Fibroblast of skin of right quadriceps (primary cell): ENCODE results near the gene SLC2A4RG.
A peak's percentile ranks its signal among the peaks of the same experiment; 100 is the strongest.

Experiments
- DNase-seq: peaks from one replicate; pipeline ENCODE4 v3.0.0-alpha.2; 2013

SLC2A4RG gene

DNA sequence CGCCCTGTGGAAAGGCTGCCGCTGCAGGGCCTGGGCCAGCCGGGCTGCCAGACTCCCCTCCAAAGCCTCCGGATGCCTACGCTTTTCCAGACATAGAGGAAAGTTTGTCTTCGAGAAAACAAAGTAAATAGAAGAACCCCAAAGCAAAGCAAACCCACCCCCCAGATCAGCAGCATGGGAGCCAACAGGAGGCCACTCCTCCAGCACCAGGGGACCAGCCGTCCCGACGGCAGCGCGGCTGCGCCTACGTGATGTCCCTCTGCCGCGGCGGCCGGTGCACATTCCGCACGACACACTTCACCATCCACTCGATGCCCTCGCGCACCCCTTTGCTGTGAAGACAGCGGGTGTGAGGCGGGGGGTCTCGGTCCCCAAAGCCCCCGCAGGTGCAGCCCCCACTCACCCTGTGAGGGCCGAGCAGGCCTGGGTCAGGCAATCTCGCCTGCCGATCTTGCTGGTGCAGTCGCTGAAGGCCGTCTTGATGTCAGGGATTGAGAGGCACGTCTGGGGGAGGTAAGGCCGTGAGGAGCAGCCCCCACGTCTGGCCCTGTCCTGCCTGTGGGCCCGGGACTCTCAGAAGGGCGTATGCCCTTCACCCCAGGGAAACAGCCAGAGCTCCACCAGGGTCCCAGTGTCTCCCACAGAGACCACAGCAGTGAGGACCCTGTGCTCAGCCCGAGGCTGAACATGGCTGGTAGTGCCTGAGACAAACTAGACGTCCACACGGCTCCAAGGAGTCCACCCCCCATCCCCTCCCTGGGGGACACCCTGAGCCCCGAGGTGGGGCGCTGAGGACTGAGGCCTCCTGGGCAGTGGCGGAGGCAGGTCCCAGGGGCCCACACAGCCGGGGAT, 39.2 kb upstream of the SLC2A4RG start:
- no peak for DNase-seq

DNA sequence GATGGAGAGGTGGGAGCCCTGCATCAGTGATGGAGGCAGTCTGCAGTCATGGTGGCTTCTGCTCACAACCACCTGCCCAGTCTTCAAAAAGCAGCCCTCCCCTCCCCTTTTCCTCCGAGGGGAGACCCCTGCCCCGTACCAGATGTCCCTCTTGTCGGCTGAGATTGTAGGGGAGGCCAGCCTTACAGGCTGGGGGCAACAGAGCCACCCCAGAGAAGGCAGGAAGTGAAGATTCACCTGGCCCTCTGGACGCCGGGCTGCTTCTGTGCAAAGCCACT, 38.6 kb upstream of the SLC2A4RG start:
- DNase-seq, result no peak

DNA sequence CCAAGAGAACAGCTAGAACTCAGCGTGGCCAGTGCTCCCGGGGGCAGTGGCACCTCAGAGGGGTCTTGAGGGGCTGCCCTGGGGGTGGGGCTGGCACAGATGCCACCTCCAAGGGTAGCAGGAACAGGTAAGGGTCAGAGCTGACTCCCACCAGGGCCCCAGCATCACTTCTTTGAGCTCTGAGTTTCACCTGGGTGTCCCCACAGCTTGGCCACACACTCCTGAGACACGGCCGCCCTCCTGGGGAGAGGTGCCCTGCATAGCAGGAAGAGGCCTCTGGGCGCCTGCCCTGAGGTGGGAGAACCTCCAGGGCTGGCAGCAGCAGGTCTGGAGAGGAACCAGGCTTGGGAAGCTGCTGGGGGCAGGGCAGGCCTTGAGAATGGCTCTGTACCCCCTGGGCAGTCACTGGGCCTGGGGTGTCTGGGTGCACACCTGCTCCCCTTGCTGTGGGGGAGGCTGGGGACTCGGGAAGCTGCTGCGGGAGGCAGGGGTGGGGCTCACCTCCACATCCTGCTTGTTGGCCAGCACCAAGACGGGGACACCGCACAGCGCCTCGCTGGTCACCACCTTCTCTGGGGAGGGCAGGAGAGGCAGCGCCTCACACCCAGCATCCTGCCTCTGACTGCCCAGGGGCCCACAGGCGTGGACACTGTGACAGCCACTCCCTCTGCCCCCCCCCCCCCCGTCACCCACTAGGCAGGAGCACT, 38.1 kb upstream of the SLC2A4RG start:
- no peak for DNase-seq

DNA sequence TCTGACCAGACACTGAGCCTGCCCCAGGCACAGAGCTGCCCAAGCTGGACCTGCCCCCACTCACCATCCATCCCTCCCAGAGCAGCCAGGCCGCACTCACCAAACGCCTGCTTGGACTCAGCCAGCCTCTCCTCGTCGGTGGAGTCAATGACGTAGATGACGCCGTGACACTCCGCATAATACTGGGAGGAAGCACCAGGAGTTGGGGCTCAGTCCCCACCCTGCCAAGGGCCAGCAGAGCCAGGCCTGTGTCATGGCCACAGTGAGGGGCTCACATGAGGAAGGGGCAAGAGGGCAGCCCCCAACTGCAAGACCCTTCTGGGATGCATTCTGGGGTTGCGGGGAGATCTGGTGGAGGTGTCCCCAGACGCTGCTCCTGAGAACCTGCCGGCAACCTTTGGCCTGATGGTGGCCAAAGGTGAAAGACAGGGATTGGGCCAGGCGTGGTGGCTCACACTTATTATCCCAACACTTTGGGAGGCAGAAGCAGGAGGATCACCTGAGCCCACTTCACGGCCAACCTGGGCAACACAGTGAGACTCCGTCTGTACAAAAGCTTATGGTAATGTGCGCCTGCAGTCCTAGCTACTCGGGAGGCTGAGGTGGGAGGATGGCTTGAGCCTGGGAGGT, 37.4 kb upstream of the SLC2A4RG start:
- no peak for DNase-seq

DNA sequence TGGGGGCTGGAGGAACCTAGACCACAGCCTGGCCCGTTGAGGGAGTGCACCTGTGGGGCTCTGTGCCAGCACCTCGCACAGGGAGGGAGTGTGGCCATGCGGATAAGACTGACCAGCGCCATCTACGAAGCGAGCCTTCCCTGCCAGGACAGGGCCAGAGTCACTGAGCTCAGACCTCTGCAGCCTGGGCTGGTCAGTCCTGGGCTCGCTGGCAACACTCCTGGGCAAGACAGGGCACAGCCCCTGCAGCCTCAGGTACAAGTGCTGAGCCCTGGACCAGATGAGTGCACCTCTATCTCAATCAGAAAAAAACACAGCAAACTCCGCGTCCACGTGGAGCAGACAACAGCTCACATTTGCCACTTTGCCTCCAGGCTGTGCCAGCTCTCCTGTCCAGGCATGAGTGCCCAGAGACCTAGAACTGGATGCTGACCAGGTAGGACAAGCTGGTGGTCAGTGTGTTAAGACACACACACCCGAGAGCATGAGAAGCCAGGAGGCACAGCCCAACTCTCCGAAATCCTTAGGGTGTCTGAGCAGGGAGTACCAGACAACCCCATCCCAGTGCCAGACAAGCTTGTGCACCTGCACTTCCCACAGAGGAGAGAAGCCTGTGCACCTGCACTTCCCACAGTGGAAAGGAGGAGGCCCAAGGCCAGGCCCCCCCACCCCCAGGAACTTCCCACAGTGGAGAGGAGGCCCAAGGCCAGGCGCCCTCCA, 36.7 kb upstream of the SLC2A4RG start:
- DNase-seq, result no peak

DNA sequence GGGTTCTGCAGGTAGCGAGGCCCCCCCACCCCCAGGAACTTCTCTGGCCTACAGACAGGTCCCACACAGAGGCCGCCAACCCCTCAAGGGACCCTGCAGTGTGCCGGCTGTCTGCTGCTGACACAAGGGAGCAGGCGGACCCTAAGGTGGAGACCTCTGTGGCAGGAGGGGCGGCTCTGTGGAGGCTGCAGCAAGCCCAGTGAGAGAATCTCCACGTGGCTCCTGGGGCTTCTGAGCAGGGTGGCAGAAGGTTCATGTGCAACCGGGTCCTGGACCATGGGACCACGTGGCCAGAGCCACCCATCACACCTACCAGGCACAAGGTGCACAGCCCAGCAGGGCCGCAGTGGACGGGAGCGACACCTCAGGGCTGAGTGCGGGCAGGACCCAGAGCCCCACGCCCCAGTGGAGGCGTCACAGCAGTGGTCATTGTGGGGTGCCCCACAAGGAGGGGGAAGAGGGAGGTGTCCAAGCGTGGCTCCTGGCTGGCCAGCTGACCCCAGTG, 36.1 kb upstream of the SLC2A4RG start:
- DNase-seq, result no peak

DNA sequence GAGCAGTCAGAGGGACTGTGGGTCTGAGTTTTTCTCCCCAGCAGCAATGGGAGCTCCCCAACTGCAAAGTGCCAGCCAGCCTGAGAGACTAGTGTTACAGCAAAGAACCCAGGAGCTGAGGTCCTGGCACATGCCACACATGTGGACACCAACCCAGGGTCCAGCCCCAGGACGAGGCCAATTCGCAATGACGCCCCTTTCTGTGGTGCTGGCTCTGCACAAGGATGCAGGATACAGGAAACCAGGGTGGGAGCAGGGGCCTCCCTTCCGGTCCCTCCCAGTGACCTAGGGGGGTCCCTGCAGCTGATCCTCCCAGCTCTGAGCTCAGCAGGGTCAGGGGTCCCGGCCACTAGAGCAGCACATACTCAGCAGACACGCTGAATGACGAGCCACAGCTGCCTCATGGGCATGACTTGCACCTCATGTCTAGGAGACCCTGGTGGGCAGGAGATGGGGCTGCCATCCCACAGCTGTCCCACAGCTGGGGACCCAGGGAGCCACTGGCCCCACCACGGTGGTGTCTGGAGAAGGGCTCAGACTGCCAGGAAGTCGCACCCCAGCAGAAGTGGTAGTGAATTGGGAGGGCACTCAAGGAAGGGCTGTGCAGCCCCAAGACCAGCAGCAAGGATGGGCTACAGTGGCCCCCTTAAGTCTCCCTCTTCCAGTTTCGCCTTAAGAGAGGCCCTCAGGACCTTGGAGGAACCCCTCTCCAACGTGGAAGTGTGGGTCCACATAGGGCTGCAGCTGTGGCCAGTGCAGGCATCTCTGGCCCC, 35.4 kb upstream of the SLC2A4RG start:
- DNase-seq, result no peak

DNA sequence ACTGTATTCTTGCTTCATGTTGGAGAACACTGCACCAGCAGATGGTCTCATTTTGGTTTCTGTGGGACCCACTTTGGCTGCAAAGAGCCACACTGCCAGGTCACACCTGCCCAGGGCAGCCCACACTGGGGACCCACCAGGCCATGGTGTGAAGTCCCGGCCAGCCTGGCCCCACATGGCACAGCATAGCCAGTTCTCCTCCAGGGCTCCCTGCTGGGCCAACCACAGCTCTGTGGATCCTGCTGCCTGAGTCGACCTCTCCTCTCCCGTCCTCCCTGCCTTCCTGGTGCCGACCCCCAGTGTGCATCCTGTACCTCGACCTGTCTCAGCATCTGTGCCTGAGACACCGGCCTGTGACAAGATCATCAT, 34.8 kb upstream of the SLC2A4RG start:
- DNase-seq, result no peak

DNA sequence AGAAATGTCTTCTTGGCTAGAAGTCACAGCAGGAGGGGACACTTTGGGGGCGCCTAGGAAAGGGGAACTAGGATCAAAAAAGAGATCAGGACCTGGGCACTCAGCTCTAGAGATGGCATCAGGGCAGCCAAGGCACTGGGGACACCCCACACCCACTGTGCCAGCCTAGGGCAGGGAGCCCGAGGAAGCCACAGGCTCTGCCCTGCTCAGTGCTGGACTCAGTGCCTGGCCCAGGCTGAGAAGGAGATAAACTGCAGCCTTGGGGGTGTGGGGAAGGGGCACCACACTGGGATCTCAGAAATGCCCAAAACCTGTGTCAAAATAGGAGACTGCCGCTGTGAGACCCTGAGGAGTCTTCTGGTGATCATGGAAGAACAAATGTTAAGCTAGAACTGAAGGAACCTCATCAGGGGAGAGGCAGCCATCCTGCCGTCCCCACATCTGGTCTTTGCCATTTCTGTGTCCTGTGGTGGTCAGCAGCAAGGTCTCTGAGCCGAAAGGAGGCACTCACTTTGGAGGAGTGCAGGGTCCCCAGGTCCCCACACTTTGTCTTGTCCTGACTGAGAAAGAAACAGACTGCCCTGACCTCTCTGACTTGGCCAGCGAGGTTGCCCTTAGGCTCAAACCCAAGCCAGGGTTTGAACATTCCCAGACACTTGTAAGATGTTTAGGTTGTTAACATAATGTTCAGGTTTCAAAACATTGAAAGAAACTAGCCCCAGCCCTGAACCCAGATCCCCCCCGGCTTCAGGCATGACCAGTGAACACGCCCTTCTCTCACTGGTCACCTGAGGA, 34.1 kb upstream of the SLC2A4RG start:
- no peak for DNase-seq

DNA sequence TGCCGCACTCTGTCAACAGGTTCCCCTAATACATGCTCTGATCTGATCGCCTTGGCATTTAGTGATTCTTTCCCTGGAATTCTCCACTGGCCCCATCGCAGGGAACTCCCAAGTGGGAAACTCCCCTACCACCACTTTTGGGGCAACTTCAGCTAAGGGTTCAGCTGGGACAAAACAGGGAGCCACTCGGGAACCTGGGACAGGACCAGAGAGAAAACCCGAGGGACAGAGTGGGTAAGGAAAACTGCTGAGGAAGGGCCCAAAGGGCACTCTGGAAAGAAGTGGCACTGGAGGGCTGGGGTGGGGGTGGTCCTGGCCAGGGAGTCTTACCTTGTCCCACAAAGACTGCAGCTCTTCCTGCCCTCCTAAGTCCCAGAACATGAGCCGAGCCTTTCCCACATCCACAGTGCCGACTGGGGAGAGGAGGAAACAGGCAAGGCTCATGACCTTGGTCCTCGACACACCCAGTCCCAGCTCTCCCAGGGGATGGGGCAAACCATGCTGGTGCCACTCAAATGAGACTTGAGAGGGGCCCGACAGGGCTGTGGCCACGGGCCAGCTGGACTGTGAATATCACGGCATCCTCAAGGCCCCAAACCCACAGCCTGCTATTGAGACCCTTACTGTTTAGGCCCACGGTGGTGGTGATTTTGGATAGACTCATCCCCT, 33.4 kb upstream of the SLC2A4RG start:
- DNase-seq, result no peak

DNA sequence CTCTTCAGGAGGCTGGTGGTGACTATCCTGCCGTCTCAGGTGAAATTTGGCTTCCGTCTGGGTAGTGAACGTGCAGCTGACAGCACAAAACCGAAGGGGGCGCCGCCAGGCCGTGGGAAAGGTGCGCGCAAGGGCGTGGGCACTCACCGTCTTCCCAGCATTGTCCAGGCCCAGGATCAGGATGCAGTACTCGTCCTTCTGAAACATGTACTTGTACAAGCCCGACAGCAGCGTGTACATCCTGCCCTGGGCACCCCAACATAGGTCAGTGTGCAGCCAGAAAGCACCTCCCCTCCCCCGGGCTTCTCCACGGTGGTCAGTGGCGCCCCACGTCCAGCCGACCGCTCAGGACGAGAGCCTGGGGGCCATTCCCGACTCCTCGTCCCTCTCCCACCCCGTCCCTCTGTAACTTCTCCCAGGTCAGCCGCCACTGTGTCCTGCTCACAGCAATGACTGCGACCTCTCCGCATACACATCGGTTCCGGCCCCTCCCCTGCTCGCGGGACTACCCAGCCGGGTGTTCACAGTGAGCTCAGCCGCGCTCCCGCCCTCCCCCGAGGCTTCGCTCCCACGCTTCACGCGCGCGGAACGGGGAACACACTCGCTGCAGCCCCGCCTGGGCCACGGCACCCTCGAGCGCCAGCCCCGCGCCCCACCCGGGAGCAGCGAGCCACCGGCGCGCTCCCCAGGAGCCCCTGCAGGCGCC, 32.6 kb upstream of the SLC2A4RG start:
- no peak for DNase-seq

DNA sequence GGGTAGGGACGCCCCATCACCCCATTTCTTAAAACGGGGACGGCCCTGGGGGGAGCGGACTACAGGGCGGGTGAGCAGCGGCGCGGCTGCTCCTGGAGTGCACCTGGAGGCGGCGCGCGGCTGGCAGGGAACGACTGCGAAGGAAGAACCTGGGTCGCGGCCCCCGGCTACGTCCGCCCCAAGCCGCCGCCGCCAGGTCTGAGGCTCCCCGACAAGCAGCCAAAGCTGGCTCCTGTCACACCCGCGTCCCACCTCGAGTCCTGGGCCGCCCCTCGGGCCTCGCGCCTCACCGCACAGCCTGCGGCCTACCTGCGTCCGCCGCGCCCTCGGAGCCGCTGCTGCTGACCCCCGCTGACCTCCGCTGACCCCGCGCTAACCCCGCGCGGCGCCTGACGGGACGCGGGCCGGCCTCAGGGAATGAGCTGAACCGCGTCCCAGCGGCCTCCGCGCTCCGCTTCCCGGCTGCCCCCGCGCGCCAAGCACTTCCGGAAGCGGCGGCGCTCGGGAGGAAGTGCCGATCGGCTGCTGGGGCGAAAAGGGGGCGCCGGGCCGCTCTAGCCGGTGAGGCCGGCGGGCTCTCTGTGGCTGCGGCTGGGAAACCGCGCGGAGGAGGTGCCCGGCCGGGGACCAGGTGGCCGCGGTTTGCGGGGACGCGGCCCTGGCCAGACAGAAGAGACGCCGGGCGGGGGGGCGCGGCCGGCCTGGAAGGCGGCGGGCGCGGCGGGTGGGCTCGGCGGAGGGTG, 31.8 kb upstream of the SLC2A4RG start, which contains the start of the genes ARFRP1 and ZGPAT:
Gene ARFRP1, minus strand, starts transcription at position 419 of the 743 bp plus-strand sequence. CDS start 885 bp downstream, outside the sequence.
Gene ZGPAT, plus strand, starts transcription at position 482 of the 743 bp plus-strand sequence. CDS start 542 bp downstream, outside the sequence.
- peak; percentile 77 for DNase-seq

DNA sequence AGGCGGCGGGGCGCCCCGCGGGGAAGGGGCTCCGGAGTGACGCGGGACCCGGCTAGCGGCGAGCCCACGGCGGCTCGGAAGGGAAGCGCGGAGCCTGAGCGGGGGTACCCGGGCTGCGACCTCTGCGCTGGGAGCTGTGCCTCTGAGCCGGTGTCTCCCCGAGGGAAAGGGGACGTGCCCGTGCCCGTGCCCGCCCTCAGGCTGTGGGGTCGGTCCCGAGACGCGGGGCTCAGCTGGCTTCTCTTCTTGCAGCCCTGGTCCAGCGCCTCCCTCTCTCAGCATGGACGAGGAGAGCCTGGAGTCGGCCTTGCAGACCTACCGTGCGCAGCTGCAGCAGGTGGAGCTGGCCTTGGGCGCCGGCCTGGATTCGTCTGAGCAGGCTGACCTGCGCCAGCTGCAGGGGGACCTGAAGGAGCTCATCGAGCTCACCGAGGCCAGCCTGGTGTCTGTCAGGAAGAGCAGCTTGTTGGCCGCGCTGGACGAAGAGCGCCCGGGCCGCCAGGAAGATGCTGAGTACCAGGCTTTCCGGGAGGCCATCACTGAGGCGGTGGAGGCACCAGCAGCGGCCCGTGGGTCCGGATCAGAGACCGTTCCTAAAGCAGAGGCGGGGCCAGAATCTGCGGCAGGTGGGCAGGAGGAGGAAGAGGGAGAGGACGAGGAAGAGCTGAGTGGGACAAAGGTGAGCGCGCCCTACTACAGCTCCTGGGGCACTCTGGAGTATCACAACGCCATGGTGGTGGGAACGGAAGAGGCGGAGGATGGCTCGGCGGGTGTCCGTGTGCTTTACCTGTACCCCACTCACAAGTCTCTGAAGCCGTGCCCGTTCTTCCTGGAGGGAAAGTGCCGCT, 31.1 kb upstream of the SLC2A4RG start:
- DNase-seq, result no peak

DNA sequence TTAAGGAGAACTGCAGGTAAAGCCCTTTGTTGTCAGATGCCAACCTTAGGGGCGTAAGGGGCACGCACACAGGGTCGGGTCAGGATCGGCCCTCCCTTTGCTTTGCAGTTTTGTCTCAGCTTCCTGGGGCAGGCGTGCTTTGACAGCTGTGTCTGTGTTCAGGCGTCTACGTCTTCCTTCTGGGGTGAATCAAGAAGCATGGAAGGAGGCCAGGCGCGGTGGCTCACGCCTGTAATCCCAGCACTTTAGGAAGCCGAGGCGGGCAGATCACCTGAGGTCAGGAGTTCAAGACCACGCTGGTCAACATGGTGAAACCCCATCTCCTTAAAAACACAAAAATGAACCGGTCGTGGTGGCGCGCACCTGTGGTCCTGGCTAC, 30.4 kb upstream of the SLC2A4RG start:
- DNase-seq, result no peak

DNA sequence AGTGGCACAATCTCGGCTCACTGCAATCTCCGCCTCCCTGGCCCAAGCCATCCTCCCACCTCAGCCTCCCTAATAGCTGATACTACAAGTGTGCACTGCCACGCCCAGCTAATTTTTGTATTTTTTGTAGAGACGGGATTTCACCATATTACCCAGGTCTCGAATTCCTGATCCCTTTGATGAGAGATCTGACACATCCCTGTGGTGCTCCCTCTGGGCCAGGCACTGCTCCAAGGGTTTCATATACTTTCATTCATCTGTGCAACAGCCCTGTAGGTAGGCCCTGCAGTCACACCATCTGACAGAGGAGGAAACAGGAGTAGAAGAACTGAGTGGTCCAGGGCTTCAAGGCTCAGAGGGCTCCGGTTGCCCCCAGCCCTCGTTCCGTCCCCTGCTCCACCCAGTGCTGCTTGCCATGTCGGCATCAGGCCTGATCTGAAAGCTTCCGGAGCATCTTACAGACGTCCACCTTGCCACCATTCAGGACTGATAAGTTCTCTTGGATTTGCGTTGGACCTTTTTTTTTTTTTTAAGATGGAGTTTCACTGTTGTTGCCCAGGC, 28.4 kb upstream of the SLC2A4RG start:
- DNase-seq, result no peak

DNA sequence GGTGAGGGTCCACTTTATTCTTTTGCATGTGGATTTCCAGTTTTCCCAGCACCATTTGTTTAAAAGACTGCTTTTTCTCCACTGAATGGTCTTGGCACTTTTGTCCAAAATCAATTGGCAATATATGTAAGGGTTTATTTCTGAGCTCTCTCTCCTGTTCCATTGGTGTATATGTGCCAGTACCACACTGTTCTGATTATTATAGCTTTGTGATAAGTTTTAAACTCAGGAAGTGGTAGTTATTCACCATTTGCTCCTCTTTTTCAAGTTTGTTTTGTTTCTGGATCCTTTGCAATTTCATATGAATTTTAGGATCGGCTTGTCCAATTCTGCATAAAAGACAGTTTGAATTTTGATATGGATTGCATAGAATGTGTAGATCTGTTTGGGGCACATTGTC, 27.4 kb upstream of the SLC2A4RG start:
- no peak for DNase-seq

DNA sequence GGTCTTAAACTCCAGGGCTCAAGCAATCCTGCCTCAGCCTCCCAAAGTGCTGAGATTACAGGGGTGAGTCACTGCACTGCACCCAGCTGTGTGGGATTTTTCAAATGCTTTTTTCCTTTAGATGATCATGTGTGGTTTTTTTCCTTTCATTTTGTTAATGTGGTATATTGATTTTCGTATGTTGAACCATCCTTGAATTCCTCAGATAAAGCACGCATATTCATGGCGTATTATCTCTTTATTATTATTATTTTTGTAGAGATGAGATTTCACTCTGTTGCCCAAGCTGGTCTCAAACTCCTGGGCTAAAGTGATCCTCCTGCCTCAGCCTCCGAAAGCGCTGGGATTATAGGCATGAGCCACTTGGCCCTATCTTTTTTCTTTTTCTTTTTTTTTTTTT, 24.7 kb upstream of the SLC2A4RG start:
- DNase-seq, result no peak

DNA sequence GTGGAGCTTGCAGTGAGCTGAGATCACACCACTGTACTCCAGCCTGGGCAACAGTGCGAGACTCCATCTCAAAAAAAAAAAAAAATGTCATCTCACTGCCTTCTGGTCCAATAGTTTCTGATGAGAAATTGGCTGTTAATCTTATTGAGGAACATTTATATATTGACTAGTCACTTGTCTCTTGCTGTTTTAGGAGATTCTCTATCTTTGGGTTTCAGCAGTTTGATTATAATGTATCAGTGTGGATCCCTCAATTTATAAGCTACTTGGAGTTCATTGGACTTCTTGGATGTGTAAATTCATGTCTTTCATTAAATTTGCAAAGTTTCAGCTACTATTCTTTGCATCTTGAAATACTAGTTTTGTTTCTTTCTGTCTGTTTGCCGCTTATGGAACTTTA, 20.6 kb upstream of the SLC2A4RG start:
- DNase-seq, result no peak
